ENCODE data around the gene MCOLN1. TPM values are rescaled to one million over a fixed set of nuclear protein-coding genes. Genes with fewer than 3 reads are reported as not detected.
"Not testable (repeated sequence)": the region's sequence is repeated elsewhere in the genome, so short reads cannot be mapped to it uniquely, and the experiment has no call there.

The MCOLN1 gene
- total RNA-seq, 2 donors from 2014 or later, result 9.5 to 11.8 TPM

DNA sequence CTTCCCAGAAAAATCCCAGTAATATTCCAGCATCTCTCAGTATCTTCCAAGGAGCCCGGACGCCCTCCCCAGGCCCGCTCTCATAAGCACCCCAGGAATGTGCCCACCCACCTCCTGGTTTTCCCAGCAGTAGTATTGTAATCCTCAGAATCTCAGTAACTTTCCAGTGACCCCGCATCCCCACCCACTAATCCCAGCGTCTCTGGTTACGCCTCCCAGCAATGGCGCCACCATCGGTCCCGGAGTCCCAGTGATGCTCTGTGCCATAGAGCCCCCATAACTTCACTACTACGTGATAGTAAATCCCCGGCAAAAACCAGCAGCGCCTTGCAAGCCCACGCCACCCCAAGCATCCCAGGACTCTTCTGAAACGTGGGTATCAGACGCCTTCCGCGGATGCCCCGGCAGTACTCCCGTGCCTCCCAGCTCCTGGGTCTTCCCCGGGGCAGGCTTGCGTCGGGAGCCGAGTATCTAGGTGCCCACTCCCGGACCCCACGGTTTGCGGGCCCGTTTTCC, 12.2 kb downstream of the MCOLN1 start:
- peak overlapping the region; percentile 93 for H3K27ac Mint-ChIP-seq
- ATAC-seq (replicated peaks in 1 of 2), result peak; percentile 20 to 36
- H3K27me3 Mint-ChIP-seq (ENCODE audit: low read depth), result no peaks in the 10 kb centered on the region

DNA sequence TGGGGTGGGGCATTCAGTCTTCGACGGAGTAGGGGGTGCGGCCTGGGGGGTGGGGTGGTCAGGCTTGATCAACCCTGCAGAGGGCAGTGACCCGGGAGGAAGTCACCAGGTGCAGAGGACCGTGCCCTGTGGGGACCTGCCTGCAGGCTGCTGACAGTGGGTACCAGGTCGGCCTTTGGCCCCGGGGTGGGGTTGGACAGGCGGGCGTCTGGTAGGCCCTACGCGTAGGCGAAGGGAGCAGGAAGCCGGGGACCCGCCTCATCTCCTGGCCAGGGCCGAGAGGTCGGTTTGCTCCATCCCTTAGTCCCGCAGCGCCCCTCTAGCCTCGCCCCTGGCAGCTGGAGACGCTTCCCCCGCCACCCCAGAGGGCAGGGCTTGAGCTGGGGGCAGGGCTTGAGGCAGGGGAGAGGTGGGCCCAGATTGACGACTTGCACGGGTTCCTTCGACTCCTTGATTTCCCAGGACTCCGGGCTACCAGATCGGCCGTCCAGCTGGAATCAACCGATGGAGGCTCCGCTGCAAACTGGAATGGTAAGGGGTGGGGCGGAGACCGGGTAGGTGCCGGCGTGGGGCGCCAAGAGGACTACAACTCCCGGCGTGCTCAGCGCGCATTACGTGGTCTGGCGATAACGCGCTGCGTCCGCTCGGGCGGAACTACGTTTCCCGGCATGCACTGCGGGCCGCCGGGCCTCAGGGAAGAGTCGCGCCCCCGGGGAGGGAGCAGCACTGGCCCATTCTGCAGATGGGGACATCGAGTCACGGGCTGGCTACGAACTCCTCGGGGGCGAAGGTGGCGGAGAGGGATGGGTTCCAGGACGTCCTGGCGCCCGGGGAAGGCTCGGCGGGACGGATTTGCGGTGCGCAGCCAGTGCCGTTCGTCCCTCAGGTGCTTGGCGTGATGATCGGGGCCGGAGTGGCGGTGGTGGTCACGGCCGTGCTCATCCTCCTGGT, 12.9 kb downstream of the MCOLN1 start, which contains the start of gene PNPLA6:
PNPLA6 (plus strand) TSS at position 671 of the 951 bp plus-strand sequence; CDS start at position 743, 72 bp downstream.
- peak within 1 kb of the TSS; percentile 94 to 99 for H3K4me3 Mint-ChIP-seq
- ATAC-seq (replicated peaks in 1 of 2), result peak; percentile 81 to 83
- H3K4me1 Mint-ChIP-seq (ENCODE audit: low read depth), result peaks cover 20% of the 10 kb centered on the region

More for the DNA sequence above, 12.2 kb downstream of the MCOLN1 start:
- Mint-ChIP-seq H3K9me3 (no peaks in the 10 kb centered on the region), H3K36me3 (ENCODE audit: insufficient read depth in 2 of 2) (peaks cover 1 to 5% of the 10 kb centered on the region in 2 donors), H3K4me1 (ENCODE audit: low read depth) (peaks cover 20% of the 10 kb centered on the region), H3K4me3 (peak overlapping the region; percentile 94 to 99)
- peak in 1 of 2 donors; percentile 61 for DNase-seq

DNA sequence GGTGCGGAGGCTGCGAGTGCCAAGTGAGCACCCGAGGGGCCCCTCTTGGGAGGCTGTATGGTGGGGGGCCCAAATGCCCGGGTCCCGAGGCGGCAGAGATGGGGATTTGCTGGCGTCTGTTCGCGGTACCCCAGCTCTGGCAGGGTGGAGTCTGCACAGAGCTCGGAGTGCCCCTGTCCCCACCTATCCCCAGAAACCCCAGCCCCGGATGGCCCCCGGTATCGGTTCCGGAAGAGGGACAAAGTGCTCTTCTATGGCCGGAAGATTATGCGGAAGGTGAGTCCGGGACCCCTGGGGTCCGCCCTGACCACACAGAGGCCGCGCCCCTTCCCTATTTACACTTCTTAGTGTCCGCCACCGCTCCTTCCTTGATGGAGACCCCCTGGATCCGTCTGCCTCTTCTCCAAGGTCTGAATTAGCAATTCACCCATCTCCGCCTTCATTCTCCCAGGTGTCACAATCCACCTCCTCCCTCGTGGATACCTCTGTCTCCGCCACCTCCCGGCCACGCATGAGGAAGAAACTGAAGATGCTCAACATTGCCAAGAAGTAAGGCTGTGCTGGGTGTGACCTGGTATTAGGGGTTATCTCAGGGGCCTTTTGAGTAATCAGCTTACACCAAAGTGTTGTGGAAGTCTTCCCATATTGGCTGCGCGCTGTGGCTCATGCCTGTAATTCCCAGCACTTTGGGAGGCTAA, 13.7 kb downstream of the MCOLN1 start:
- ATAC-seq (replicated peaks in 1 of 2) (no peak), DNase-seq (no peak)
- peaks cover 3 to 5% of the 10 kb centered on the region in 2 donors for H3K36me3 Mint-ChIP-seq (ENCODE audit: insufficient read depth in 2 of 2)
- H3K27me3 Mint-ChIP-seq (ENCODE audit: low read depth), result no peaks in the 10 kb centered on the region
- peaks cover 20% of the 10 kb centered on the region for H3K4me1 Mint-ChIP-seq (ENCODE audit: low read depth)
- peak overlapping the region; percentile 64 for H3K27ac Mint-ChIP-seq
- no peaks in the 10 kb centered on the region for H3K9me3 Mint-ChIP-seq
- H3K4me3 Mint-ChIP-seq, result peak overlapping the region; percentile 94 to 99

More for the DNA sequence above, 12.9 kb downstream of the MCOLN1 start, which contains the start of gene PNPLA6:
- H3K27ac Mint-ChIP-seq, result peak within 1 kb of the TSS; percentile 93
- H3K9me3 Mint-ChIP-seq, result no peaks in the 10 kb centered on the region
- H3K27me3 Mint-ChIP-seq (ENCODE audit: low read depth), result no peaks in the 10 kb centered on the region
- H3K36me3 Mint-ChIP-seq (ENCODE audit: insufficient read depth in 2 of 2), result peaks cover 3 to 5% of the 10 kb centered on the region in 2 donors
- peak; percentile 95 to 96 for DNase-seq

DNA sequence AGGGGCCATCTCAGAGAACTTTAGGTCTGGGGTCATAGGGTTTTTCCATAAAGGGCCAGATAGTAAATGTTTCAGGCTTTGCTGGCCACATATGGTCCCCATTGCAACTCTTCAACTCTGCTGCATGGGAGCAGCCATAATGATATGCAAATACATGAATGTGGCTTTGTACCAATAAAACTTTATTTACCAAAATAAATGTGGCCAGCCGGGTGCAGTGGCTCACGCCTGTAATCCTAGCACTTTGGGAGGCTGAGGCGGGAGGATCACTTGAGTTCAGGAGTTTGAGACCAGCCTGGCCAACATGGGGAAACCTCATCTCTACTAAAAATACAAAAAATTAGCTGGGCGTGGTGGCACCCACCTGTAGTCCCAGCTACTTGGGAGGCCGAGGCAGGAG, 16.6 kb downstream of the MCOLN1 start:
- not testable (repeated sequence) for H3K27me3 Mint-ChIP-seq (ENCODE audit: low read depth); DNase-seq; ATAC-seq (replicated peaks in 1 of 2); H3K4me3 Mint-ChIP-seq; H3K9me3 Mint-ChIP-seq; H3K36me3 Mint-ChIP-seq (ENCODE audit: insufficient read depth in 2 of 2); H3K27ac Mint-ChIP-seq
- peaks cover 19% of the 10 kb centered on the region for H3K4me1 Mint-ChIP-seq (ENCODE audit: low read depth)

DNA sequence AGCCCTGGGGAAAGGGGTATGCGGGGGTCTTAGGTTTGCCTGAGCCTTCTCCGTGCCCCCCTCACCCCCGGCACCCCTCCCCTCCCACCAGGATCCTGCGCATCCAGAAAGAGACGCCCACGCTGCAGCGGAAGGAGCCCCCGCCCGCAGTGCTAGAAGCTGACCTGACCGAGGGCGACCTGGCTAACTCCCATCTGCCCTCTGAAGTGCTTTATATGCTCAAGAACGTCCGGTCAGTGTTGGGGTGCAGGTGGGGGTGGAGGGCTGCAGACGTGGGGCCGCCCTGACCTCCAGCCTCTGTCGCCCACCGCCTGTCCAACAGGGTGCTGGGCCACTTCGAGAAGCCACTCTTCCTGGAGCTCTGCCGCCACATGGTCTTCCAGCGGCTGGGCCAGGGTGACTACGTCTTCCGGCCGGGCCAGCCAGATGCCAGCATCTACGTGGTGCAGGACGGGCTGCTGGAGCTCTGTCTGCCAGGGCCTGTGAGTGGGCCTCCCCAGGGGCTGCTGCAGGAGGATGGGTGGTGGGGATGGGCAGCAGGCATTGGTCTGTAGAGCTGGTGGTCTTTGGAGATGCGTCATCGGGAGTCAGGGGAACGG, 17.5 kb downstream of the MCOLN1 start:
- Mint-ChIP-seq H3K4me1 (ENCODE audit: low read depth) (peaks cover 28% of the 10 kb centered on the region), H3K36me3 (ENCODE audit: insufficient read depth in 2 of 2) (peaks cover 2 to 9% of the 10 kb centered on the region in 2 donors), H3K4me3 (no peak overlapping the region), H3K27me3 (ENCODE audit: low read depth) (no peaks in the 10 kb centered on the region), H3K27ac (no peak overlapping the region), H3K9me3 (no peaks in the 10 kb centered on the region)
- DNase-seq, result no peak
- ATAC-seq (replicated peaks in 1 of 2), result no peak

DNA sequence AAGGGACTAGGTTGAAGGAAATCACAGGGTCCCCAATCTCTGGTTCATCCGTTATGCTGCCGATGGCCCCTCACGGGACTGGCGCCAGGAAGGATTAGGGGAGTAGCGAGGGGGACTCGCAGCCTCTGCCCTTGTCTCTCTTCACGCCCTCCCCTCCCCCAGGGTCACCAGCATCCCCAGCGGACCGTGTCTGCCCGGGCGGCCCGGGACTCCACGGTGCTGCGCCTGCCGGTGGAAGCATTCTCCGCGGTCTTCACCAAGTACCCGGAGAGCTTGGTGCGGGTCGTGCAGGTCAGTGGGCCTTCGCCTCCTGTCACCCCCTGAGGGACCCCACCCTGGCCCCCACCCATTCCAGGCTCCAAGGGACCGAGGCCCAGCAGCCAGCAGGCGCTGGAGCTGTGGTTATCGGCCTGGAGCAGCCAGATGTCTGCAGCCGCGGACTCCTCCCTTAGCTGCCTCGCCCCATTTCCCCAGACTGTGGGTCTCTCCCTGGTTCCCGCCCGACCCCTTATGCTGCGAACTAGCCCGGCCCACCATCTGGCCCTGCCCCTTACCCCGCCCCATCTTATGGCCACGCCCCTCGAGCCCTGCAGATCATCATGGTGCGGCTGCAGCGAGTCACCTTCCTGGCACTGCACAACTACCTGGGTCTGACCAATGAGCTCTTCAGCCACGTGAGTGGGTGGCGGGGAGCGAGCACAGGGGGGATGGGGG, 18.5 kb downstream of the MCOLN1 start:
- peaks cover 5 to 10% of the 10 kb centered on the region in 2 donors for H3K36me3 Mint-ChIP-seq (ENCODE audit: insufficient read depth in 2 of 2)

DNA sequence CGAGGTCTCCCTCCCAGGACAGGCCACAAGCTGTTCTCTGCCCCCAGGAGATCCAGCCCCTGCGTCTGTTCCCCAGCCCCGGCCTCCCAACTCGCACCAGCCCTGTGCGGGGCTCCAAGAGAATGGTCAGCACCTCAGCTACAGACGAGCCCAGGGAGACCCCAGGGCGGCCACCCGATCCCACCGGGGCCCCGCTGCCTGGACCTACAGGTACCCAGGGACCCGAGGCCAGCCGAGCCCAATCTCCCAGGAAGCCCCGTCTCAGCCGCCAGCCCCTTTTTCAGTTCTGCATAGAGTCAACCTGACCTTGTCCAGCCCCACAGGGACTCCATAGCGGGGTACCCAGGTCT, 19.0 kb downstream of the MCOLN1 start:
- no peaks in the 10 kb centered on the region for H3K27me3 Mint-ChIP-seq (ENCODE audit: low read depth)
- no peak overlapping the region for H3K4me3 Mint-ChIP-seq
- peaks cover 2% of the 10 kb centered on the region in 2 donors for H3K9me3 Mint-ChIP-seq
- H3K36me3 Mint-ChIP-seq (ENCODE audit: insufficient read depth in 2 of 2), result peaks cover 6 to 9% of the 10 kb centered on the region in 2 donors
- DNase-seq (no peak), ATAC-seq (replicated peaks in 1 of 2) (no peak)
- peaks cover 37% of the 10 kb centered on the region for H3K4me1 Mint-ChIP-seq (ENCODE audit: low read depth)
- H3K27ac Mint-ChIP-seq, result no peak overlapping the region

More for the DNA sequence above, 18.5 kb downstream of the MCOLN1 start:
- peak; percentile 38 to 59 for ATAC-seq (replicated peaks in 1 of 2)
- DNase-seq, result peak; percentile 42 to 61
- peaks cover 36% of the 10 kb centered on the region for H3K4me1 Mint-ChIP-seq (ENCODE audit: low read depth)
- H3K27ac Mint-ChIP-seq, result no peak overlapping the region
- no peaks in the 10 kb centered on the region for H3K27me3 Mint-ChIP-seq (ENCODE audit: low read depth)
- no peak overlapping the region for H3K4me3 Mint-ChIP-seq
- peaks cover under 1% of the 10 kb centered on the region in 2 donors for H3K9me3 Mint-ChIP-seq

DNA sequence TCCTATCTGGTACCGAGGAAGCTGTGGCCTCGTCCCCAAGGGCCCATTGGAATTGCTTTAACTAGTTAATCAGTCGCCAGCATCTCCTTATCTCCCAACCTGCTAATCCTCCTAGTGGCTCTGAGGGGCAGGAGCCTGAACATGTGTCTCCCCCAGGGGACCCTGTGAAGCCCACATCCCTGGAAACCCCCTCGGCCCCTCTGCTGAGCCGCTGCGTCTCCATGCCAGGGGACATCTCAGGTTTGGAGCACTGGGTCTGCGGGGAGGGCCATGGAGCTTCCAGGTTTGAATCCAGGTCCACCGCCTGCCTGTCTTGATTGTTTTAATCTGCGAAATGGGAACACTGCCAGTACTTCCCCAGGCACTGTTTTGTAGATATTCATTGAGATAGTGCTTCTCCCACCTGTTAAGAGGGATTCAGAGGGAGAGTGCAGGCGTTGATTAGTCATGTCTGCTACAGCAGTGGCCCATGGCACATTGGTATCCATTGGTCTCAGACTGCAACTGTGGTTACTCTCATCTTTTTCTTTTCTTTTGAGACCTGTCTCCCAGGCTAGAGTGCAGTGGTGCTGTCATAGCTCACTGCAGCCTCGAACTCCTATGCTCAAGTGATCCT, 19.5 kb downstream of the MCOLN1 start:
- H3K4me1 Mint-ChIP-seq (ENCODE audit: low read depth), result peaks cover 35% of the 10 kb centered on the region
- H3K27me3 Mint-ChIP-seq (ENCODE audit: low read depth), result no peaks in the 10 kb centered on the region
- ATAC-seq (replicated peaks in 1 of 2) (no peak), DNase-seq (no peak)
- no peak overlapping the region for H3K4me3 Mint-ChIP-seq
- peaks cover 2% of the 10 kb centered on the region in 2 donors for H3K9me3 Mint-ChIP-seq
- peaks cover 6 to 9% of the 10 kb centered on the region in 2 donors for H3K36me3 Mint-ChIP-seq (ENCODE audit: insufficient read depth in 2 of 2)
- H3K27ac Mint-ChIP-seq, result no peak overlapping the region

DNA sequence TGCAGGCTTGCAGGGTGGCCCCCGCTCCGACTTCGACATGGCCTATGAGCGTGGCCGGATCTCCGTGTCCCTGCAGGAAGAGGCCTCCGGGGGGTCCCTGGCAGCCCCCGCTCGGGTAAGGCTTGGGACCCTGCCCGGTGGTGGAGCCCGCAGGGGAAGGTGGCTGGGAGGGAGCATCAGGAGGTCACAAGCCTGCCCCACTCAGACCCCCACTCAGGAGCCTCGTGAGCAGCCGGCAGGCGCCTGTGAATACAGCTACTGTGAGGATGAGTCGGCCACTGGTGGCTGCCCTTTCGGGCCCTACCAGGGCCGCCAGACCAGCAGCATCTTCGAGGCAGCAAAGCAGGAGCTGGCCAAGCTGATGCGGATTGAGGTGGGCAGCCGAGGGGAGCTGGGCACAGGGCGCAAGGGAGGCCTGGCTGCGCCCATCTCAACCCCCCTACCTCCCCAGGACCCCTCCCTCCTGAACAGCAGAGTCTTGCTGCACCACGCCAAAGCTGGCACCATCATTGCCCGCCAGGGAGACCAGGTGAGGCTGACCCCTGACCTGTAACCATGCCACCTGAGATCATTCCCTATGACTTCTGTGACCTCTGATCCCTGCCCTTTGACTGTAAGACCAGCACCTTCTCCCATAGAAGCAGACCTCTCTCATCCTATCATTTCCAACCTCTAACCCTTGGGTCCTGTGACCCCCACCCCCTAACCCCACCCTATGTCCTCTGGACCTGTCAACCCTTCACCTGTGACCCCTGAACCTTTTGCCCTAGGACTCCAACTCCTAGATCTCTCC, 20.3 kb downstream of the MCOLN1 start:
- no peak overlapping the region for H3K27ac Mint-ChIP-seq
- no peak overlapping the region for H3K4me3 Mint-ChIP-seq
- no peaks in the 10 kb centered on the region for H3K27me3 Mint-ChIP-seq (ENCODE audit: low read depth)
- peaks cover 37% of the 10 kb centered on the region for H3K4me1 Mint-ChIP-seq (ENCODE audit: low read depth)
- no peak for DNase-seq
- peaks cover 2% of the 10 kb centered on the region in 2 donors for H3K9me3 Mint-ChIP-seq
- no peak for ATAC-seq (replicated peaks in 1 of 2)
- peaks cover 6 to 9% of the 10 kb centered on the region in 2 donors for H3K36me3 Mint-ChIP-seq (ENCODE audit: insufficient read depth in 2 of 2)

DNA sequence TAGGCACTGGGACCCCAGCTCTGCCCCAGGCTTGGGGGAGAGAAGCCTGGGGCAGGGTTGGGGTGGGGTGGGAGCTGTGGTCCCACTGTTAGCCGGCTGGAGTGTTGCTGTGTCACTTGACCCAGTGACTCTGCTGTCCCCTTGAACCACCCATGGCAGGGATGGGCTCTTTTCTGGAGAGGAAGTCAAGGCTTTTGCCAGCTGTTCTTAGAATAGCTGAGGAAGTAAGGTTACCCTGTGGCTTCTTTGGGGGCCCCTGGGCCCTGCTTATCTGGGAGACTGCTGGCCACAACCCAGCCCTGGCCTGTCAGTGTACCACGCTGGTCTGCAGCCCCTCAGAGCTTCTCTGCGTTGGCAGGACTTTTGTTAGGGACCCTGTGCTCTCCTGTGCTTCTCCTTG, 22.2 kb downstream of the MCOLN1 start:
- no peak for ATAC-seq (replicated peaks in 1 of 2)
- Mint-ChIP-seq H3K27ac (no peak overlapping the region), H3K4me3 (no peak overlapping the region), H3K27me3 (ENCODE audit: low read depth) (no peaks in the 10 kb centered on the region), H3K36me3 (ENCODE audit: insufficient read depth in 2 of 2) (peaks cover 6% of the 10 kb centered on the region in 2 donors), H3K9me3 (peaks cover 2% of the 10 kb centered on the region in 2 donors), H3K4me1 (ENCODE audit: low read depth) (peaks cover 37% of the 10 kb centered on the region)
- no peak for DNase-seq

DNA sequence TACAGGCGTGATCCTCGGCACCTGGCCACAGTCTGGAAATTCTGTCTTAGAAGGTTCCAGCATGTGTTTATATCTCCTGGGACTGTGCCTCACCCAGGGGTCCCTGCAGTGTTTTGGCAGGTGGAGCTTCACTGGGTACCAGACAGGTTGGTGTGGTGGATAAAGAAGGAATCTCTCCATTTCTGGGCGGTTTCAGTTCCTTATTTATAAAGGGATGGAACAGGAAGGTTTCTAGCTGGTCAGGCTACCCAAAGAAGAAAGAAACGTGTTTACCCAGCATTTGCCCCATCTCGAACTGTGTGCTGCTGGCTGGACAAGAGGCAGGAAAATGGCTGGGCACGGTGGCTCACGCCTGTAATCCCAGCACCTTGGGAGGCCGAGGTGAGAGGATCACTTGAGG, 22.9 kb downstream of the MCOLN1 start:
- ATAC-seq (replicated peaks in 1 of 2) (no peak), DNase-seq (no peak)
- Mint-ChIP-seq H3K9me3 (peaks cover 2% of the 10 kb centered on the region in 2 donors), H3K4me1 (ENCODE audit: low read depth) (peaks cover 37% of the 10 kb centered on the region), H3K27me3 (ENCODE audit: low read depth) (no peaks in the 10 kb centered on the region), H3K4me3 (peak overlapping the region in 1 of 2 donors; percentile 6), H3K27ac (no peak overlapping the region), H3K36me3 (ENCODE audit: insufficient read depth in 2 of 2) (peaks cover 4 to 8% of the 10 kb centered on the region in 2 donors)
